ENCODE results near the gene ARMC2. TPM values are rescaled to one million over a fixed set of nuclear protein-coding genes. Genes with fewer than 3 reads are reported as not detected.
A peak's percentile ranks its signal among the peaks of the same experiment; 100 is the strongest.

ARMC2 gene
- total RNA-seq, 2 experiments from 2014 or later = 2.6 to 8.4 TPM

GRCh38 chr6:108958900-108959770 is 110.9 kb downstream of the ARMC2 start:
- no TSS peak for BruUV-seq (replicated peaks)
- no peaks in the 10 kb centered on the region for H3K36me3 ChIP-seq (ENCODE audit: insufficient read depth, low read length)
- no peaks in the 10 kb centered on the region for H3K79me2 ChIP-seq (ENCODE audit: insufficient read depth, low read depth, low read length)
- peak overlapping the region; percentile 40 for H3K4me2 ChIP-seq (ENCODE audit: low read length)
- no peaks in the 10 kb centered on the region for H4K20me1 ChIP-seq (ENCODE audit: insufficient read depth, low read length)
- H3K27ac ChIP-seq (ENCODE audit: low read depth, low read length, poor library complexity, severe bottlenecking) = no peak overlapping the region
- H3K4me1 ChIP-seq (ENCODE audit: insufficient read depth, low read length, poor library complexity, severe bottlenecking) = peaks cover 8% of the 10 kb centered on the region
- H2AFZ ChIP-seq (ENCODE audit: low read length) = peak overlapping the region; percentile 35; the same call in 1 of the 2 replicates
- H3K9me3 ChIP-seq (ENCODE audit: low read length) = no peaks in the 10 kb centered on the region
- TF ChIP-seq CTCF (conservative IDR thresholded peaks at IDR 0.05; ENCODE audit: low read length) = no peak
- no peak for TF ChIP-seq EZH2phosphoT487 (IDR thresholded peaks at IDR 0.05; ENCODE audit: borderline replicate concordance, low read depth, low read length)
- no peaks in the 10 kb centered on the region for H3K9me2 ChIP-seq (ENCODE audit: insufficient read depth, low read length)
- ChIA-PET POLR2A (interaction anchor here (1.2 kb wide), 1 partner anchor 28 kb away, joined by 4 read pairs; no protein-coding TSS in a partner anchor), CTCF (ENCODE audit: unreplicated experiment) (interaction anchor here (0.6 kb wide), 1 partner anchor 13 kb away, joined by 3 read pairs; no protein-coding TSS in a partner anchor)
- no peak overlapping the region for H3K4me3 ChIP-seq (ENCODE audit: low read depth, low read length, poor library complexity, severe bottlenecking)
- DNase-seq (ENCODE audit: low spot score) = peak; percentile 9
- intact Hi-C loops (cut with micrococcal nuclease; ENCODE audit: unreplicated experiment) = no loop called here

- intact Hi-C loops (cut with micrococcal nuclease; ENCODE audit: unreplicated experiment) = no loop called here
- H3K36me3 ChIP-seq (ENCODE audit: insufficient read depth, low read length) = no peaks in the 10 kb centered on the region
- no peak overlapping the region for H3K4me2 ChIP-seq (ENCODE audit: low read length)
- CTCF ChIA-PET (ENCODE audit: unreplicated experiment) = no interaction called here
- H3K9me2 ChIP-seq (ENCODE audit: insufficient read depth, low read length) = no peaks in the 10 kb centered on the region
- H3K9me3 ChIP-seq (ENCODE audit: low read length) = no peaks in the 10 kb centered on the region
- H3K4me3 ChIP-seq (ENCODE audit: low read depth, low read length, poor library complexity, severe bottlenecking) = no peak overlapping the region
- peaks cover 8% of the 10 kb centered on the region for H3K4me1 ChIP-seq (ENCODE audit: insufficient read depth, low read length, poor library complexity, severe bottlenecking)
- POLR2A ChIA-PET = no interaction called here
- BruUV-seq (replicated peaks) = no TSS peak
- no peak for DNase-seq (ENCODE audit: low spot score)
- H3K27ac ChIP-seq (ENCODE audit: low read depth, low read length, poor library complexity, severe bottlenecking) = no peak overlapping the region
- H4K20me1 ChIP-seq (ENCODE audit: insufficient read depth, low read length) = no peaks in the 10 kb centered on the region
- H2AFZ ChIP-seq (ENCODE audit: low read length) = no peak overlapping the region
- TF ChIP-seq CTCF (conservative IDR thresholded peaks at IDR 0.05; ENCODE audit: low read length) (no peak), EZH2phosphoT487 (IDR thresholded peaks at IDR 0.05; ENCODE audit: borderline replicate concordance, low read depth, low read length) (no peak)
- no peaks in the 10 kb centered on the region for H3K79me2 ChIP-seq (ENCODE audit: insufficient read depth, low read depth, low read length)
These were observed 111.9 kb downstream of the ARMC2 start for GRCh38 chr6:108959972-108960582.

GRCh38 chr6:108960601-108961000 is 112.4 kb downstream of the ARMC2 start:
- TF ChIP-seq CTCF (conservative IDR thresholded peaks at IDR 0.05; ENCODE audit: low read length) = no peak
- TF ChIP-seq EZH2phosphoT487 (IDR thresholded peaks at IDR 0.05; ENCODE audit: borderline replicate concordance, low read depth, low read length) = no peak
- no peaks in the 10 kb centered on the region for H3K79me2 ChIP-seq (ENCODE audit: insufficient read depth, low read depth, low read length)
- H3K27ac ChIP-seq (ENCODE audit: low read depth, low read length, poor library complexity, severe bottlenecking) = no peak overlapping the region
- peaks cover 8% of the 10 kb centered on the region for H3K4me1 ChIP-seq (ENCODE audit: insufficient read depth, low read length, poor library complexity, severe bottlenecking)
- no peaks in the 10 kb centered on the region for H3K36me3 ChIP-seq (ENCODE audit: insufficient read depth, low read length)
- intact Hi-C loops (cut with micrococcal nuclease; ENCODE audit: unreplicated experiment) = no loop called here
- no TSS peak for BruUV-seq (replicated peaks)
- H2AFZ ChIP-seq (ENCODE audit: low read length) = no peak overlapping the region
- ChIA-PET POLR2A (no interaction called here), CTCF (ENCODE audit: unreplicated experiment) (no interaction called here)
- no peak for DNase-seq (ENCODE audit: low spot score)
- H3K4me2 ChIP-seq (ENCODE audit: low read length) = no peak overlapping the region
- no peaks in the 10 kb centered on the region for H3K9me3 ChIP-seq (ENCODE audit: low read length)
- H4K20me1 ChIP-seq (ENCODE audit: insufficient read depth, low read length) = no peaks in the 10 kb centered on the region
- no peaks in the 10 kb centered on the region for H3K9me2 ChIP-seq (ENCODE audit: insufficient read depth, low read length)
- H3K4me3 ChIP-seq (ENCODE audit: low read depth, low read length, poor library complexity, severe bottlenecking) = no peak overlapping the region

All from OCI-LY7 (cell line).